T-helper 1 cell (primary cell): ENCODE data around the gene MAPK12.

Experiments
- DNase-seq, 5 donors: peaks; one replicate each; pipeline ENCODE4 v3.0.0-alpha.2; 2012 to 2020

MAPK12 gene

GRCh38 chr22:50252082-50253045, 9.1 kb downstream of the MAPK12 start:
- peak; percentile 40 to 67 (median 62) for DNase-seq

DNA sequence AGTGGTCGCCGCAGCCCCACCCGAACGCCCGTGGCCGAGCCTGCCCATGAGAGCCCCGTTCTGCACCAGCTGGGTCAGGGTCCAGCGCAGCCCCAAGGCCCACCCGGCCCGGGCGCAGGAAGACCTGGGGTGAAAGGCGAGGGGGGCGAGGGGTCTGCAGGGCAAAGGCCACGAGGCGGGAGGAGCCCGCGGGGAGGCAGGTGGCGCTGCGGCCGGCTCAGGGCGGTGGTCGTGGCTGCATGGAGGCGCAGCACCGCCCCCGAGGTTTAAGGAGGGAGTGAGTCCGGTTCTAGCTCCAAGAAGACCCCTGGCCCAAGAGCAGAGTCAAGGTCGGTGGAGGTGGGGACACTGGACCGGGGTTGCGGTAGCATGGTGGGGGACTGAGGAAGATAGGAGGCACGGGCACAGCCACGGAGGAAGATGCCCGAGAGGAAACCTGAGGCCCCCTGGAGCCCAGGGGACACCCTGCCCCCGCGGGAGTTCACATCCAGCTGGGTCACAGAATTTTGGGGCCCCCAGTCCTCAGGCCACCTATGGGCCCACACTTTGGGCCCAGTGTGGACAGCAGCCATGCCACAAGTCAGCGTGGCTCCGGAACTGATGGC, 9.9 kb downstream of the MAPK12 start:
- DNase-seq, result no peak

DNA sequence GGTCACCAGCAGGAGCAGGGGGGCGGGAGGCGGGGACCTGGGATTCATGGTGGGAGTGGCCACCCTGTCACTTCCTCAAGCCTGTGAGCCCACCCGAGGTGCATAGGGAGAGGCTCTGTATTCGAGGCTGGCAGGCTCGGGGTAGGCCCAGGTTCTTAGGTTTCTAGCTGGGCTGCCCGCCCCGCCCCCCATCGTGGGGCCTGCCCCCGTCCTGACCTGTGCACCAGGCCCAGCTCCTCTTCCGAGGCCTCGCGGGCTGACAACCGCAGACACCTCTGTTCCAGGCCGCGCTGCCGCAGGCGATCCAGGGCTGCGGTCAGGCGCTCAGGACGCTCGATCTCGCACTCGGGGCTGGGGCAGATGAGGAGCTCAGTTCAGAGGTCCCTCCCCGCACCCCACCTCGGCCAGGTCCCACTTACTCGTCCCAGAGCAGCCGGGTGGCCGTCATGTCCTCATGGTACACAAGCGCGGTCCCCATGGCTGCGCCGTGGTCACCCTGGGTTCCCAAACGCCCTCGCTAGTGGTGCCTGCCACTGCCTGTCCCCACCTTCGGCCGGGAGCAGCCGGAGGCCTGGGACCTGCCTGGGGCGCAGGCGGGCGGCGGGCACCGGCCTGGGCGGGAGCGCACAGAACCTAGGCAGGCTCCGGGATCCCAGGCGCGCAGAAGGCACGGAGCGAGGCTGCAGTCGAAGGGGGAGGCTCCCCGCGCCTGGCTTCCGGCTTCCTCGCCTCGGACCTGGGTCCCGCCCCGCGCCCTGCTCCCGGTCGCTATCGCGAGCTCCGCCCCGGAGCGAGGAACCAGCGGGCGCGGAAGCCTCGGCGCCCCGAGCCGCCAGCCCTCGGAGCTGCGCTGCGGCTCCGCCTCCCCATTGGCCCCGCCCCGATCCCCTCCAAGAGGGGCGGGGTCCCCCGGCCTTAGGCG, 10.7 kb downstream of the MAPK12 start, which contains the start of gene HDAC10:
Gene HDAC10 (minus strand): TSS at position 711 of the 922 bp plus-strand sequence. CDS start 233 bp downstream, at position 478.
- DNase-seq, result peak; percentile 60 to 88 (median 70)

DNA sequence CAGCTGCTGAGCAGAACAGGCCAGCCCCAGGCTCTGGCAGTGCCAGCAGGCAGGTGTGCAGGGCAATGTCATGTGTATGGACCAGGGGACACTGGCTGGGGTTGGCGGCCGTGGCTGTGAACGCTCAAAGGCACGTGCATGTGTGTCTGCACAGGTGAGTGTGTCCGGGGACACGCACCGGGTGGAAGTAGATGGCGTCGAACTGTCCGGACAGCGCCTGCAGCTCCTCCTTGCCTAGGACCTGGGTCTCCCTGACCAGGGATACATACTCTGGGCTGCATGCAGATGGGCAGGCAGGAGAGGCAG, 11.3 kb downstream of the MAPK12 start:
- DNase-seq, result no peak

GRCh38 chr22:50249341-50250248, 11.9 kb downstream of the MAPK12 start:
- no peak for DNase-seq

GRCh38 chr22:50248196-50249081, 13.0 kb downstream of the MAPK12 start:
- DNase-seq, result no peak

GRCh38 chr22:50247748-50248147, 13.7 kb downstream of the MAPK12 start:
- peak in 4 of 5 donors; percentile 30 to 68 (median 42) for DNase-seq

- DNase-seq, result no peak
These were observed 15.0 kb downstream of the MAPK12 start for GRCh38 chr22:50246242-50247175.

DNA sequence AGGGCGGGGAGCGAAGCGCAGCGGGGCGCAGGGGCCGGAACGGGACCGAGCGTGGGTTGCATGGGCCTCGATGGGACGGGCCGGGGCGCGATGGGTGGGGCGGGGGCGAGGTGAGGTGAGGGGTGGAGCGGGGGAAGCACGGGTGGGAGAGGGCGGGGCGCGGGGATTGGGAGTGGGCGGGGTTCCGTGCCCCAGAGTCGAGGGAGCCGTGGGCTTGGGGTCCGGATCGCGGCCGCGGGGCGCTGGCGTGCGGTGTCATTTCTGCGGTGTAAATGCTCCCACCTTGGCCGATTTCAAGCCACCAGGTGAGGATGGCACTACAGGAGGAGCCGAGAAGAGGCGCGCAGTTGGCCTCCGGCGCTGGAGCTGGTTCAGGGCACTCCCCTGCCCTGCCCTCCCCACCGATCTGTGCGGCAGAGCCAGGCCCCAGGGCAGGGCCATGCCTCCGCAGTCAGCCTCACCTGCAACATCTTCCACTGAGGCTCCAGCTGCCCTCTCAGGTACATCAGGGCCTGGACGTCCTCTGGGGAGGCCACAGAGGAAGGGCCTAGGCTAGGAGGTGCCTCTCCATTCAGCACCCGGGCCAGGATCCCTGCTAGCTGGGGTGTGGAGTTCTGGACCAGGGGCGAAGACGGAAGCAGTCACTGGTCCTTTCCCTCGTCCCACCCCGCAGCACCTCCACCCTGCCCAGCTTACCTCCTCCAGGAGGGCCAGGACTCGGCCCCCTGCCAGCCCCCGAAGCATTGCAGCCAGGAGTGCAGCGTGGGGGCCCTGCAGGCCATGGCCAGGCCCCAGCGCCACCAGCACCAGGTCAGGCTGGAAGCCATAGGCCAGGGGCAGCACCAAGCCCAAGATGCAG, 16.0 kb downstream of the MAPK12 start:
- DNase-seq, result peak in 2 of 5 donors; percentile 47 to 63

GRCh38 chr22:50244420-50245213, 16.9 kb downstream of the MAPK12 start, which contains the start of gene TUBGCP6:
TUBGCP6 (minus strand) TSS chr22:50245023; CDS start chr22:50244459, 564 bp downstream.
- DNase-seq, result peak; percentile 81 to 93 (median 88)

DNA sequence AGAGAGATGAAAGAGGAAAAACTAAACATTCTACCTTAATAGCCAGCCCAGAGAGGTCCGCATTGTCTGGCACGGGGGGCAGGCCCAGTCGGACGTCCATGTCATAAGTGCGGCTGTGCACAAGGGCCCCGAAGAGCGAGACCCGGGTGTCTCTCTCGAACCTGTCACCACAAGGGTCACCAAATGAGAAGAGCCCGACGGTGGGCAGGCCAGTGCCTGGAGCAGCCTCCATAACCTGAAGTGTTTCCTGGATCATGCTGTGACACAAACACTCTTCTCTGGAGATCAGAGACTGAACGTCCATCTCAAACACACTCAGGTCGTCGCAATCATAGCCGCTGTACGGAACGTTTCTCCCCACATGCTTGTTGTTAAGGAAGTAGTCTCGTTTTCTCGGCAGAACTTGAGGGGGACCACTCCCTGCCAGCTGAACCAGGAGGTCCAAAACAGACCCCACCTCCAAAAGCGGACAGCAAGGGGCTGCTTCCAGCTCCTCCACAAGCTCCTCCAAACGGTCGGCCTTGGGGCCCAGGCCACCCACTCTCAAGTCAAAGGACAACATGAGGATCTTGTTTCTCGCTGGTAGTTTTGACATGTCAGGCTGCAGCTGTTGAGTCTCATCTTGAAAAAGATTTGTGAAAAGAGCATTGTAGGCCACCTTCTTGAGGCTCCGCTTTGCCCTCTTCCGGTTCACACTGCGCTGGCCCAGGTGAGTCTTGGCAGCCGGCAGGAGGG, 17.6 kb downstream of the MAPK12 start:
- DNase-seq, result no peak

- no peak for DNase-seq
These were observed 19.0 kb downstream of the MAPK12 start for GRCh38 chr22:50242406-50242949.

GRCh38 chr22:50238755-50239154, 22.7 kb downstream of the MAPK12 start:
- DNase-seq, result no peak

- DNase-seq, result no peak
These were observed 24.6 kb downstream of the MAPK12 start for GRCh38 chr22:50236731-50237409.

- DNase-seq, result no peak
These were observed 28.3 kb downstream of the MAPK12 start for GRCh38 chr22:50233223-50233622.
